HK-2 (cell line): ENCODE measurements around the gene SETD5.

Source experiments
- DNase-seq: peaks from one replicate; pipeline ENCODE4 v3.0.0-alpha.2; 2018; ENCODE audit not compliant: unreplicated experiment

The SETD5 gene

DNA sequence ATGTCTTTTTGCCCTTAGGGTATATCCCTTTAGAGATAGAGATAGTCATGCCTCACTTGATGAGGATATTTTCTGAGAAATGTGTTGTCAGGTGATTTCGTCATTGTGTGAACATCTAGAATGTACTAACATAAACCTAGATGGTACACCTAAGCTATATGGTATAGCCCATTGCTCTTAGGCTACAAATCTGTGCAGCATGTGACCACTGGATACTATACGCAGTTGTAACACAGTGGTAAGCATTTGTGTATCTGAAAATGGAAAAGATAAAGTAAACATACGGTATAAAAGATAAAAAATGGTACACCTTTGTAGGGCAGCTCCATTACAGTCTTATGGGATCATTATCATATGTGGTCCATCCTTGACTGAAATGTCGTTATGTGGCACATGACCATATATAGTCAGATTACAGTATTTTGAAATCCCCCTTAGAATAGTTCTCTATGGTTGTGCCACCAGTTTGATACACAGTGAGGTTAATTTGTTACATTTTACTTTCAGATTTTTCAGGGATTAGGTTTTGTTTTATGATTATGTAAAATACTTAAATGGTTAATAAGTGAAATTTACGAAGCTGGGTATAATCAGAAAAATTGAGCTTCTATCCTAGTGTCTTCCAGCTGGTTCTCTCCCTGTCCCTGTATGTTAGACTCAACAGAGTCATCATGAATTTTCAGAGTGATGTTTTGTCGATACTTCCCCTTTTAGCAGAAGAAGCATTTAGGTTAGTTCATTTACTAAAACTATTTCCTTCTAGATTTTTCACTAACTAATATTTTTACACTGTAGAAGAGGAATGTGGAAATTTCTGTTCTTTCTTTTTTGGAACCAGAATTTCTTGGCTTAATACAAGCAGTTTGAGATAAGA lies 12.8 kb downstream of the SETD5 start:
- no peak for DNase-seq

GRCh38 chr3:9411302-9411701 lies 13.9 kb downstream of the SETD5 start:
- DNase-seq, result no peak

- no peak for DNase-seq
These were observed 14.9 kb downstream of the SETD5 start for GRCh38 chr3:9412293-9412692.

GRCh38 chr3:9414826-9415225 lies 17.4 kb downstream of the SETD5 start:
- DNase-seq, result no peak

- no peak for DNase-seq
These were observed 18.2 kb downstream of the SETD5 start for GRCh38 chr3:9415485-9416138.

GRCh38 chr3:9416139-9416780 lies 18.8 kb downstream of the SETD5 start:
- DNase-seq, result no peak

- DNase-seq, result no peak
These were observed 23.6 kb downstream of the SETD5 start for GRCh38 chr3:9420850-9421549.

GRCh38 chr3:9422712-9423424 lies 25.5 kb downstream of the SETD5 start:
- DNase-seq, result peak; percentile 57

- DNase-seq, result no peak
These were observed 31.0 kb downstream of the SETD5 start for GRCh38 chr3:9428411-9428810.

DNA sequence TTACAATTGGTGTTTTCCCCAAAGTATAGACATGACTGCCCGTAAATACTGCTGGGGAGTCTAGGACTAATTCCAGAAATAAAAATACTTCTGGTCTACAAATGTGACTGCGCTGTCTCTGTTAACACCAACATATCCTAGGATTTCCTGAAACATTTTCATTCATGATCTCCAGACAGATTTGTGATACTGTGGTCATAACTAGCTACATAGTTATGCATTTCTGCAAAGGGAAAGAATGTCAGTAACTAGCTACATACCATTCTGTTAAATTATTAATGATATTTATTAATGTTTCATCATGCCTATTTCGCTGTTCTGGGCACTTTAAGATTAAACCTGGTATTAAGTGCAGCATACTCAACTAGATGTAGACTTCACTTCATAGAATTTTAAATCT lies 33.3 kb downstream of the SETD5 start:
- DNase-seq, result no peak

- DNase-seq, result no peak
These were observed 36.5 kb downstream of the SETD5 start for GRCh38 chr3:9433627-9434521.

DNA sequence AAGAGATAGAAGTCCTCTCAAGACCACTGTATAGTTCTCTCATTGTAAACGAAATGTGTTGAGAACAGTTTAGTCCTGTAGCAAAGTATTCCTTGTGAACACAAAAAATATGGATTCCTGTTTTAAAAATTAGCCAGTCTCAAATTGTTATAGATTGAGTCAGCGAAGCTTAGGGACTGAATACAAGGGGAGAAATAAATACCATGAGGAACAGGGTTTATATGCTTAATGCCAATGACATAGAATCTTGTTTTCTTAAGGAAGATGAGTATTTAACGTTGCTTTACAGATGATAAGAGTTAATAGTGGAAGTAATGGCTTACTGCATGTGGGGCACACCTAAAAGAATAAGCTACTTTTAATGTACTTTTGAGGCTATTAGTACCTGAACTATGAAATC lies 37.9 kb downstream of the SETD5 start:
- DNase-seq, result no peak

DNA sequence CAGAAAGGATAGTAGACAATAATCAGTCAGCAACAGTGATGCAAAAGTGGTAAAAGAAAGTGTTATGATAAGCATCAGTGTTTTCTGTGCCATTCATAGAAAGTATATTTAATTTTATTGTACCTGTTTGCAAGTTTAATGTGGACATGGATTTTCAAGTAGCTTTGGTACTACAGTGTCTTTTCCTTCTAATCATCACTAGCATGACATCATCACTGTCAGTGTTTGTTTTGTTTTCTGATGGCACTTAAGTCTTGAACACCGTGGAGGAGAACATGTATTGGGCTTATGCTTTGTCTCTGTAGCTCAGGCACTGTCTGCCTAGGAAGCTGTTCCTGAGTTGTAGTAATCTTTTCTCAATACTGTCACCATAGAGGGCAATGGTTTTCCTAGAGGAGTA lies 41.9 kb downstream of the SETD5 start:
- no peak for DNase-seq

DNA sequence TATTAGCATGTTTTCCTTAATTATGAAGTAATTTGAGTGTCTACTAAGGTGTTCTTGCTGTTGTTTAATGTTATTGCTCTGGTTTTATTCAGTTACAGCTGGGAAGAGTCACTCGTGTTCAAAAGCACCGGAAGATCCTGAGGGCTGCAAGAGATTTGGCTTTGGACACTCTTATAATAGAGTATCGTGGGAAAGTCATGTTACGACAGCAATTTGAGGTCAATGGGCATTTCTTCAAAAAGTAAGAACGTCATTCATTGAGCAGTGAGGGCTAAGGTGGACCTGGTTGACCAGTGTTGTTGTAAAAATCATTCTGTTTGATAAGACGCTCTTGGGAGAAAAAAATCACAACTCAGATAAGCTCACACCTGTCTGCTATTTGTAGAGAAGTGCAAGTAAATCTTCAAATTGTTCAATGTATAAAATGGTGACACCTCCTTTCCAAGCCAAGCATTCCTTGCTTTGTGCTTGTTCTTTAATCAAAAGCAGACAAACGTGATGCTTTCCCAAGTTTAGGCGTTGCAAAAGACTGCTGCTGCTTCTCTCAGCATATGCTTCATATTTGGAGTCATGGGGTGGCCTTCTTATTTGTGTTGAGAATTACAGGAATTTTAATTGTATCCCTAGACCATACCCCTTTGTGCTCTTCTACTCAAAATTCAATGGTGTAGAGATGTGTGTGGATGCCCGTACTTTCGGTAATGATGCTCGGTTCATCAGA lies 44.2 kb downstream of the SETD5 start:
- no peak for DNase-seq

DNA sequence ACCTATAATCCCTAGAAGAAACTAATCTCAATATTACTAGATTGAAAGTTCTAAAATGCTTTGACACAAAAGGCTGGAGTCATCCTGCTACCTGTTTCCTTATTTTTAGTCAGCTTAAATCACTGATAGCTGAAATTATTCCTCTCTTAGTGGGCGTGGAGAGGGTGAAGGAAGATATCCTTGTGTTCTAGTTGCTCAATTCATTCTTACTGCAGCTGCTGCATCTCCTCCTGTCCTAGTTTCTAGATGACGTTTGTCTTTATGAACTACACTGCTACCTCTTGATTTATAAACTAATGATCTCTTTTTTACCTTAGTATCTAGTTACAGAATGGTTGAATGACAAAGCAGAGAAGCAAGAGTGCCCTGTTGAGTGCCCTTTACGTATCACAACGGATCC lies 50.7 kb downstream of the SETD5 start:
- DNase-seq, result no peak

- no peak for DNase-seq
These were observed 51.2 kb downstream of the SETD5 start for GRCh38 chr3:9448643-9449042.

- no peak for DNase-seq
These were observed 52.7 kb downstream of the SETD5 start for GRCh38 chr3:9450126-9450525.

DNA sequence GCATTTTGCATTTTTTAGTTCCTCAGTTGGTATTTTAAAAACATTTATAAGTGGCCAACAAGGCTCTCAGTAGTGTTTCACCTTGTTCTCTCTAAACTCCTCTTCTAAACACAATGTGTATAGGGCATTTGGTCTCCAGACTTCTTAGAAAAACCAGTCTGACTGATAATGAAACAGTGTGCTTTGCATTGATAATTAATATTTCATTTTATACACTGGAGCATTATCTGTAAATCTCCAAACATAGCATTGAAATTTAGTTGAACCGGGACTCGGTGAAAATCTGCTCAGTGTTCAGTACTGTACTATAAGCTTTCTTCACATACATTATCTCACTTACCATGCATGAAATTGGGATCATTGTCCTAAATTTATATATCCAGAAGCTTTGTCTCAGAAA lies 53.6 kb downstream of the SETD5 start:
- no peak for DNase-seq

DNA sequence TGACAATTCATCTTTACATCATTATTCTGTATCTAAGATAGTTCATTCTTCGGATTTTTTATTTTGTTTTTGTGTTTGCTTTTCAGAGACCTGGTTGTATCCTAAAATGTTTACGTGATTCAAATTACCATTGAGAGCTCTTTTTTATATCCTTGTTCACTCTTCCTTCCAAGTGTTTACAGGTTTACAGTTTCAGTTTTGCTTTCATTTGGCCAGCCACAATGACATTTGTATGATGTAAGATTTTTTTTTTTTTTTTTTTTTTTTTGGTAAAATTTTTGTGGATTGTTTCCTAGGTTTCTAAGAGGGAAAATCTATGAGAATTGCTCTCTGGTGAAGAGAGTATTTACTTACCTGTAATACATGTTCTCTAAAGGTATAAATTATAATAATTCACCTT lies 55.0 kb downstream of the SETD5 start:
- no peak for DNase-seq

DNA sequence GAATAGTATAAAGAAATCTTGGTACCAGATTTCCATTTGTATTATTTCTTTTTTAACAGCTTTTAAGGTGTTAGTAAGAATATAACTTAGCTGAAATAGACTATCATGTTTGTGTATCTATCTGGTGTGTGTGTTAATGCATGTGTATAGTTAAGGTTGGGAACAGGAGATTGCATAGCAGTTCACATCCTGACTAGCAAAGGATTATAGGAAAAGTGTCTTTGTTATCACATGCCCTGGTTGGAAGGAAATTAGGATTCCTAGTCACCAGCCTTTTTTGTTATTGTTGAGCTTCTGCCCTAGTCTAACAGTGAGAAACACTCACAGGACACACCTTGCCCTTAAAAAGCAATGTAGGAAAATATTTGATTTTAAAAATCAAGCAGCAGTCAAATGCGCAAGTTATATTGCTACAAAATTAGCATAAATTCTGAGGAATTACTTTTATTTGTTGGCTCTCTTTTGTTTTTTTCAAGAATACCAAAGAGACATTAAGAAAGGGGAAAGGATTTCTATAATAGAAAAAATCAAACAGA lies 58.2 kb downstream of the SETD5 start:
- no peak for DNase-seq
